HG03103 (cell line): ENCODE results near the gene AFAP1L2.
"Not testable (repeated sequence)": the region's sequence is repeated elsewhere in the genome, so short reads cannot be mapped to it uniquely, and the experiment has no call there.

Experiments
- ATAC-seq: cut with Tn5 transposase; IDR thresholded peaks from one replicate; pipeline ENCODE4 v1.9.1; 2021; ENCODE audit warnings: low read depth; ENCODE audit not compliant: unreplicated experiment

AFAP1L2 gene

GRCh38 chr10:114367351-114368056, 36.8 kb downstream of the AFAP1L2 start:
- no peak for ATAC-seq

- ATAC-seq: no peak
Observed at GRCh38 chr10:114364726-114365125, 39.6 kb downstream of the AFAP1L2 start.

- ATAC-seq: no peak
Observed at GRCh38 chr10:114363745-114364454, 40.4 kb downstream of the AFAP1L2 start.

- no peak for ATAC-seq
Observed at GRCh38 chr10:114362826-114363355, 41.4 kb downstream of the AFAP1L2 start.

- no peak for ATAC-seq
Observed at GRCh38 chr10:114359953-114360345, 44.4 kb downstream of the AFAP1L2 start.

- ATAC-seq: no peak
Observed at GRCh38 chr10:114359041-114359952, 45.0 kb downstream of the AFAP1L2 start.

- ATAC-seq: no peak
Observed at GRCh38 chr10:114357515-114357996, 46.7 kb downstream of the AFAP1L2 start.

- no peak for ATAC-seq
Observed at GRCh38 chr10:114356751-114357514, 47.4 kb downstream of the AFAP1L2 start.

GRCh38 chr10:114356126-114356525, 48.2 kb downstream of the AFAP1L2 start:
- no peak for ATAC-seq

GRCh38 chr10:114353383-114353782, 50.9 kb downstream of the AFAP1L2 start:
- no peak for ATAC-seq

- ATAC-seq: no peak
Observed at GRCh38 chr10:114352653-114353298, 51.5 kb downstream of the AFAP1L2 start.

GRCh38 chr10:114350751-114351150, 53.6 kb downstream of the AFAP1L2 start:
- ATAC-seq: no peak

GRCh38 chr10:114349522-114350215, 54.6 kb downstream of the AFAP1L2 start:
- no peak for ATAC-seq

- ATAC-seq: not testable (repeated sequence)
Observed at GRCh38 chr10:114349071-114349470, 55.2 kb downstream of the AFAP1L2 start.

- ATAC-seq: no peak
Observed at GRCh38 chr10:114347791-114348190, 56.5 kb downstream of the AFAP1L2 start.

GRCh38 chr10:114347241-114347640, 57.1 kb downstream of the AFAP1L2 start:
- no peak for ATAC-seq

GRCh38 chr10:114346176-114347031, 57.9 kb downstream of the AFAP1L2 start:
- no peak for ATAC-seq

- ATAC-seq: no peak
Observed at GRCh38 chr10:114345701-114346100, 58.6 kb downstream of the AFAP1L2 start.
